Hepatic stellate cell (primary cell): ENCODE measurements around the gene POLR1D.
"Not testable (repeated sequence)": the region's sequence is repeated elsewhere in the genome, so short reads cannot be mapped to it uniquely, and the experiment has no call there.

Source experiments
- DNase-seq: peaks from one replicate; pipeline ENCODE4 v3.0.0; 2011; ENCODE audit warnings: low spot score

Gene POLR1D

GRCh38 chr13:27617881-27618321 is 3.8 kb upstream of the POLR1D start:
- no peak for DNase-seq

- DNase-seq, result no peak
These were observed 2.5 kb upstream of the POLR1D start for GRCh38 chr13:27619093-27619727.

- peak; percentile 36 for DNase-seq
These were observed 1.8 kb upstream of the POLR1D start for GRCh38 chr13:27619728-27620376.

- DNase-seq, result peak; percentile 97
These were observed 1.1 kb upstream of the POLR1D start, which contains the start of gene LNX2 for GRCh38 chr13:27620377-27621115. LNX2 (minus strand) TSS chr13:27620529; CDS start chr13:27581703, 38,826 bp downstream.

- DNase-seq, result no peak
These were observed 651 bp upstream of the POLR1D start for GRCh38 chr13:27621116-27621365.

- no peak for DNase-seq
These were observed 569 bp downstream of the POLR1D start for GRCh38 chr13:27622102-27622820.

- no peak for DNase-seq
These were observed 1.2 kb downstream of the POLR1D start for GRCh38 chr13:27622881-27623280.

- no peak for DNase-seq
These were observed 2.4 kb downstream of the POLR1D start for GRCh38 chr13:27624071-27624470.

- no peak for DNase-seq
These were observed 4.1 kb downstream of the POLR1D start for GRCh38 chr13:27625839-27626238.

GRCh38 chr13:27627380-27627779 is 5.7 kb downstream of the POLR1D start:
- DNase-seq, result no peak

- DNase-seq, result no peak
These were observed 6.4 kb downstream of the POLR1D start for GRCh38 chr13:27628081-27628480.

GRCh38 chr13:27628766-27629165 is 7.1 kb downstream of the POLR1D start:
- DNase-seq, result not testable (repeated sequence)

- no peak for DNase-seq
These were observed 9.5 kb downstream of the POLR1D start for GRCh38 chr13:27631156-27631555.

- no peak for DNase-seq
These were observed 10.0 kb downstream of the POLR1D start for GRCh38 chr13:27631665-27632064.

GRCh38 chr13:27632214-27632613 is 10.5 kb downstream of the POLR1D start:
- no peak for DNase-seq

GRCh38 chr13:27632648-27633047 is 11.0 kb downstream of the POLR1D start:
- no peak for DNase-seq

GRCh38 chr13:27634231-27634630 is 12.5 kb downstream of the POLR1D start:
- no peak for DNase-seq

GRCh38 chr13:27634791-27635190 is 13.1 kb downstream of the POLR1D start:
- no peak for DNase-seq

- DNase-seq, result no peak
These were observed 13.6 kb downstream of the POLR1D start for GRCh38 chr13:27635266-27635665.

GRCh38 chr13:27636589-27637288 is 15.0 kb downstream of the POLR1D start:
- DNase-seq, result no peak

GRCh38 chr13:27637289-27637626 is 15.6 kb downstream of the POLR1D start:
- no peak for DNase-seq

- DNase-seq, result no peak
These were observed 16.3 kb downstream of the POLR1D start for GRCh38 chr13:27638001-27638400.
